ENCODE data around the gene NRROS.
"Not testable (repeated sequence)": the region's sequence is repeated elsewhere in the genome, so short reads cannot be mapped to it uniquely, and the experiment has no call there.

NRROS gene
- total RNA-seq, result 9.8 to 10.3 reads per million in 2 experiments

GRCh38 chr3:196639483-196640296, at the start of gene NRROS:
Gene NRROS (plus strand): TSS chr3:196639694. CDS start chr3:196654540, 14,846 bp downstream.
- peak; percentile 22 for DNase-seq (ENCODE audit: low read depth)

GRCh38 chr3:196590279-196590678, 49.2 kb upstream of the NRROS start:
- no peak for DNase-seq (ENCODE audit: low read depth)

GRCh38 chr3:196596355-196596754, 43.1 kb upstream of the NRROS start:
- DNase-seq (ENCODE audit: low read depth), result no peak

GRCh38 chr3:196597971-196598733, 41.3 kb upstream of the NRROS start:
- peak; percentile 27 for DNase-seq (ENCODE audit: low read depth)

- no peak for DNase-seq (ENCODE audit: low read depth)
Observed at GRCh38 chr3:196599734-196600128, 39.8 kb upstream of the NRROS start.

GRCh38 chr3:196600359-196600758, 39.1 kb upstream of the NRROS start:
- DNase-seq (ENCODE audit: low read depth), result no peak

GRCh38 chr3:196602673-196603072, 36.8 kb upstream of the NRROS start:
- no peak for DNase-seq (ENCODE audit: low read depth)

GRCh38 chr3:196603683-196604082, 35.8 kb upstream of the NRROS start:
- no peak for DNase-seq (ENCODE audit: low read depth)

GRCh38 chr3:196604548-196604947, 34.9 kb upstream of the NRROS start:
- peak; percentile 64 for DNase-seq (ENCODE audit: low read depth)

- no peak for DNase-seq (ENCODE audit: low read depth)
Observed at GRCh38 chr3:196608693-196609092, 30.8 kb upstream of the NRROS start.

- peak; percentile 89 for DNase-seq (ENCODE audit: low read depth)
Observed at GRCh38 chr3:196609343-196609775, 30.1 kb upstream of the NRROS start.

- no peak for DNase-seq (ENCODE audit: low read depth)
Observed at GRCh38 chr3:196609805-196610515, 29.5 kb upstream of the NRROS start.

GRCh38 chr3:196611761-196612483, 27.6 kb upstream of the NRROS start:
- no peak for DNase-seq (ENCODE audit: low read depth)

- not testable (repeated sequence) for DNase-seq (ENCODE audit: low read depth)
Observed at GRCh38 chr3:196615234-196615633, 24.3 kb upstream of the NRROS start.

GRCh38 chr3:196617256-196617655, 22.2 kb upstream of the NRROS start:
- DNase-seq (ENCODE audit: low read depth), result no peak

GRCh38 chr3:196619223-196619622, 20.3 kb upstream of the NRROS start:
- no peak for DNase-seq (ENCODE audit: low read depth)

GRCh38 chr3:196619627-196620026, 19.9 kb upstream of the NRROS start:
- DNase-seq (ENCODE audit: low read depth), result not testable (repeated sequence)

- no peak for DNase-seq (ENCODE audit: low read depth)
Observed at GRCh38 chr3:196620161-196620604, 19.3 kb upstream of the NRROS start.

- DNase-seq (ENCODE audit: low read depth), result no peak
Observed at GRCh38 chr3:196620684-196621083, 18.8 kb upstream of the NRROS start.

- DNase-seq (ENCODE audit: low read depth), result no peak
Observed at GRCh38 chr3:196621611-196622010, 17.9 kb upstream of the NRROS start.

- no peak for DNase-seq (ENCODE audit: low read depth)
Observed at GRCh38 chr3:196624067-196624790, 15.3 kb upstream of the NRROS start.

Measured in T follicular helper cell (primary cell).